ENCODE data around the gene BMPR1A. TPM values are rescaled to one million over a fixed set of nuclear protein-coding genes. Genes with fewer than 3 reads are reported as not detected.

Gene BMPR1A
- total RNA-seq, 6 donors from 2014 or later = 12.9 to 37.4 (median 30.6) TPM

- no peak for TF ChIP-seq POLR2AphosphoS5 (IDR thresholded peaks at IDR 0.05)
- no peak for TF ChIP-seq CTCF (IDR thresholded peaks at IDR 0.05)
- no peak for TF ChIP-seq POLR2A (IDR thresholded peaks at IDR 0.05)
- TF ChIP-seq EP300 (IDR thresholded peaks at IDR 0.05) = no peak
- peaks cover 0 to 12% (median 9%) of the 10 kb centered on the region in 4 donors for H3K4me1 ChIP-seq
- H3K27me3 ChIP-seq = no peaks in the 10 kb centered on the region
- ATAC-seq (ENCODE audit: low FRiP score in 2 of 2) (no peak), DNase-seq (no peak)
- H3K27ac ChIP-seq = no peak overlapping the region
- 84 to 91% methylated on average over 5 of the region's 5 CpGs for WGBS, 2 donors
- H3K4me3 ChIP-seq = no peak overlapping the region
- H3K36me3 ChIP-seq = no peaks in the 10 kb centered on the region
- no peaks in the 10 kb centered on the region for H3K9me3 ChIP-seq
Observed at GRCh38 chr10:86981716-86982115, 225.3 kb downstream of the BMPR1A start.

Small RNAs within 50 kb of the gene (small RNA-seq; reads per million reads assigned to genes)
- 0 reads per million in 4 donors for gene RNU1-19P

Other genes starting within 250 kb of the BMPR1A start
- 10 to 100 TPM; 24.5 to 55.2 (median 38.1) TPM for gene WAPL, start 234.8 kb upstream of the BMPR1A start, total RNA-seq
- gene OPN4, start 102.1 kb upstream of the BMPR1A start, total RNA-seq = not detected
- gene LDB3, start 88.1 kb upstream of the BMPR1A start, total RNA-seq = 1 to 10 TPM in 3 of 6 donors, under 1 TPM in 3; 0.67 to 2.1 (median 1.1) TPM
- gene MMRN2, start 201.0 kb downstream of the BMPR1A start, total RNA-seq = 10 to 100 TPM; 18.8 to 76.8 (median 31.3) TPM
- gene SNCG, start 202.0 kb downstream of the BMPR1A start, total RNA-seq = 10 to 100 TPM in 1 of 6 donors, 1 to 10 TPM in 4, not detected in 1; 2.9 to 24.7 (median 6.4) TPM
- 100 to 1,000 TPM in 5 of 6 donors, 10 to 100 TPM in 1; 51.3 to 202 (median 164) TPM for gene ADIRF, start 211.9 kb downstream of the BMPR1A start, total RNA-seq